Measurements from ENCODE around the gene MIOX. TPM values are rescaled to one million over a fixed set of nuclear protein-coding genes. Genes with fewer than 3 reads are reported as not detected.

The MIOX gene
- total and polyA plus RNA-seq, 2 of the 13 experiments (the other 11 are each of a cell fraction or from before 2014, with no cell fraction given): 1.5 to 2.9 TPM

DNA sequence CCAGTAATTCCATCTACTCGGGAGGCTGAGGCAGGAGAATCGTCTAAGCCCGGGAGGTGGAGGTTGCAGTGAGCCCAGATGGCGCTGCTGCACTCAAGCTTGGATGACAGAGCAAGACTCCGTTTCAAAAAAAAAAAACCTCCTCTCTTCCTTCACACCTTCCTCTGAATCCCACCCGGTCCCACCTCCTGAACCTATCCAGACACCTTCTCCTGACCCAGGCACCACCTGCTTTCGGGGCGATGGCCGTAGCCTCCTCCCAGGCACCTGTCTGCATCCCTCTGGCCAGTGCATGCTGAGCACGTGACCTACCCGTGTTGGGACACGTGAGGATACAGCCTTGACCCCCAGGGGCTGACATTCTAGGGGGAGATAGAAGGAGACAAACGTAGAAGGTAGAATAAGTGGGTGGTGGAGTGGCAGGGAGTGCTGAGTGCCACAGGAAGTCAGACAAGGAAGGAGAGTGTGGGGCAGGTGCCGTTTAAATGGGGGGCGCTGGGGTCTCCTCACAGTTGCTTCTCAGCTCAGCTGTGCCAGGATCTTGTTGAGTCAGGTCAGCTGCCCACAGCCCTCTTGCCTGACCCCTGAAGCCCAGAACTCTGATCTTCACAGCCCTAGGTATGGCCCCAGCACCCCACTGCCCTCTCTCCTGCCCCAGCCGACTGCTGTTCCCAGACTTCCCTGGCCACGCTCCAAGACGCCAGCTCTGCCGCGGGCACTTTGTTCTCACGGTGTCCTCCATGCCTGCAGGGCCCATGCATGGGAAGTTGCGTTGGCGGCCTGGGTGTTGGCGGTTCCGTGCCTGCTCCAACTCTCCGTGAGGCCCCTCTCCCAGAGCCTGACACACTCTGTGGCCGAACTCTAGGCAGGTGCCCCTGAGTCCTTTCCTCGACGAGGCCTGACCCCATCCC lies 1.2 kb upstream of the MIOX start (continued):
- TF ChIP-seq, protein P1, sequence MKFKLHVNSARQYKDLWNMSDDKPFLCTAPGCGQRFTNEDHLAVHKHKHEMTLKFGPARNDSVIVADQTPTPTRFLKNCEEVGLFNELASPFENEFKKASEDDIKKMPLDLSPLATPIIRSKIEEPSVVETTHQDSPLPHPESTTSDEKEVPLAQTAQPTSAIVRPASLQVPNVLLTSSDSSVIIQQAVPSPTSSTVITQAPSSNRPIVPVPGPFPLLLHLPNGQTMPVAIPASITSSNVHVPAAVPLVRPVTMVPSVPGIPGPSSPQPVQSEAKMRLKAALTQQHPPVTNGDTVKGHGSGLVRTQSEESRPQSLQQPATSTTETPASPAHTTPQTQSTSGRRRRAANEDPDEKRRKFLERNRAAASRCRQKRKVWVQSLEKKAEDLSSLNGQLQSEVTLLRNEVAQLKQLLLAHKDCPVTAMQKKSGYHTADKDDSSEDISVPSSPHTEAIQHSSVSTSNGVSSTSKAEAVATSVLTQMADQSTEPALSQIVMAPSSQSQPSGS (CRISPR knock-in tag; IDR thresholded peaks at IDR 0.05): 0 out of 2 replicates have a peak, but pooled peaks have one; percentile 46
- TF ChIP-seq ZNF83 (CRISPR knock-in tag; IDR thresholded peaks at IDR 0.05; ENCODE audit: borderline replicate concordance) (no peak), NBN (conservative IDR thresholded peaks at IDR 0.05) (no peak), HMGA1 (CRISPR knock-in tag; conservative IDR thresholded peaks at IDR 0.05) (no peak), ZNF567 (CRISPR knock-in tag; IDR thresholded peaks at IDR 0.05; ENCODE audit: borderline replicate concordance) (no peak), ZNF335 (CRISPR knock-in tag; IDR thresholded peaks at IDR 0.05) (no peak), SIN3B (IDR thresholded peaks at IDR 0.05; ENCODE audit: low read length) (no peak), TP53 (CRISPR knock-in tag; conservative IDR thresholded peaks at IDR 0.05) (no peak)
- TF ChIP-seq, protein P2, sequence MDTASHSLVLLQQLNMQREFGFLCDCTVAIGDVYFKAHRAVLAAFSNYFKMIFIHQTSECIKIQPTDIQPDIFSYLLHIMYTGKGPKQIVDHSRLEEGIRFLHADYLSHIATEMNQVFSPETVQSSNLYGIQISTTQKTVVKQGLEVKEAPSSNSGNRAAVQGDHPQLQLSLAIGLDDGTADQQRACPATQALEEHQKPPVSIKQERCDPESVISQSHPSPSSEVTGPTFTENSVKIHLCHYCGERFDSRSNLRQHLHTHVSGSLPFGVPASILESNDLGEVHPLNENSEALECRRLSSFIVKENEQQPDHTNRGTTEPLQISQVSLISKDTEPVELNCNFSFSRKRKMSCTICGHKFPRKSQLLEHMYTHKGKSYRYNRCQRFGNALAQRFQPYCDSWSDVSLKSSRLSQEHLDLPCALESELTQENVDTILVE (CRISPR knock-in tag; IDR thresholded peaks at IDR 0.05): no peak; the same call in 1 of the 2 replicates
- TF ChIP-seq, protein P3, sequence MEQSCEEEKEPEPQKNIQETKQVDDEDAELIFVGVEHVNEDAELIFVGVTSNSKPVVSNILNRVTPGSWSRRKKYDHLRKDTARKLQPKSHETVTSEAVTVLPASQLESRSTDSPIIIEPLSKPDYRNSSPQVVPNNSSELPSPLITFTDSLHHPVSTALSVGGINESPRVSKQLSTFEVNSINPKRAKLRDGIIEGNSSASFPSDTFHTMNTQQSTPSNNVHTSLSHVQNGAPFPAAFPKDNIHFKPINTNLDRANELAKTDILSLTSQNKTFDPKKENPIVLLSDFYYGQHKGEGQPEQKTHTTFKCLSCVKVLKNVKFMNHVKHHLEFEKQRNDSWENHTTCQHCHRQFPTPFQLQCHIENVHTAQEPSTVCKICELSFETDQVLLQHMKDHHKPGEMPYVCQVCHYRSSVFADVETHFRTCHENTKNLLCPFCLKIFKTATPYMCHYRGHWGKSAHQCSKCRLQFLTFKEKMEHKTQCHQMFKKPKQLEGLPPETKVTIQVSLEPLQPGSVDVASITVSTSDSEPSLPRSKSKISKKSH (CRISPR knock-in tag; IDR thresholded peaks at IDR 0.05; ENCODE audit: borderline replicate concordance): no peak
- TF ChIP-seq, protein P4, sequence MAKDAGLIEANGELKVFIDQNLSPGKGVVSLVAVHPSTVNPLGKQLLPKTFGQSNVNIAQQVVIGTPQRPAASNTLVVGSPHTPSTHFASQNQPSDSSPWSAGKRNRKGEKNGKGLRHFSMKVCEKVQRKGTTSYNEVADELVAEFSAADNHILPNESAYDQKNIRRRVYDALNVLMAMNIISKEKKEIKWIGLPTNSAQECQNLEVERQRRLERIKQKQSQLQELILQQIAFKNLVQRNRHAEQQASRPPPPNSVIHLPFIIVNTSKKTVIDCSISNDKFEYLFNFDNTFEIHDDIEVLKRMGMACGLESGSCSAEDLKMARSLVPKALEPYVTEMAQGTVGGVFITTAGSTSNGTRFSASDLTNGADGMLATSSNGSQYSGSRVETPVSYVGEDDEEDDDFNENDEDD (CRISPR knock-in tag; IDR thresholded peaks at IDR 0.05; ENCODE audit: borderline replicate concordance): peak; percentile 46; the same call in 1 of the 2 replicates
- TF ChIP-seq, protein P5, sequence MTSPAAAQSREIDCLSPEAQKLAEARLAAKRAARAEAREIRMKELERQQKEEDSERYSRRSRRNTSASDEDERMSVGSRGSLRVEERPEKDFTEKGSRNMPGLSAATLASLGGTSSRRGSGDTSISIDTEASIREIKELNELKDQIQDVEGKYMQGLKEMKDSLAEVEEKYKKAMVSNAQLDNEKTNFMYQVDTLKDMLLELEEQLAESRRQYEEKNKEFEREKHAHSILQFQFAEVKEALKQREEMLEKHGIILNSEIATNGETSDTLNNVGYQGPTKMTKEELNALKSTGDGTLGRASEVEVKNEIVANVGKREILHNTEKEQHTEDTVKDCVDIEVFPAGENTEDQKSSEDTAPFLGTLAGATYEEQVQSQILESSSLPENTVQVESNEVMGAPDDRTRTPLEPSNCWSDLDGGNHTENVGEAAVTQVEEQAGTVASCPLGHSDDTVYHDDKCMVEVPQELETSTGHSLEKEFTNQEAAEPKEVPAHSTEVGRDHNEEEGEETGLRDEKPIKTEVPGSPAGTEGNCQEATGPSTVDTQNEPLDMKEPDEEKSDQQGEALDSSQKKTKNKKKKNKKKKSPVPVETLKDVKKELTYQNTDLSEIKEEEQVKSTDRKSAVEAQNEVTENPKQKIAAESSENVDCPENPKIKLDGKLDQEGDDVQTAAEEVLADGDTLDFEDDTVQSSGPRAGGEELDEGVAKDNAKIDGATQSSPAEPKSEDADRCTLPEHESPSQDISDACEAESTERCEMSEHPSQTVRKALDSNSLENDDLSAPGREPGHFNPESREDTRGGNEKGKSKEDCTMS (CRISPR knock-in tag; conservative IDR thresholded peaks at IDR 0.05): no peak
- TF ChIP-seq, protein P6, sequence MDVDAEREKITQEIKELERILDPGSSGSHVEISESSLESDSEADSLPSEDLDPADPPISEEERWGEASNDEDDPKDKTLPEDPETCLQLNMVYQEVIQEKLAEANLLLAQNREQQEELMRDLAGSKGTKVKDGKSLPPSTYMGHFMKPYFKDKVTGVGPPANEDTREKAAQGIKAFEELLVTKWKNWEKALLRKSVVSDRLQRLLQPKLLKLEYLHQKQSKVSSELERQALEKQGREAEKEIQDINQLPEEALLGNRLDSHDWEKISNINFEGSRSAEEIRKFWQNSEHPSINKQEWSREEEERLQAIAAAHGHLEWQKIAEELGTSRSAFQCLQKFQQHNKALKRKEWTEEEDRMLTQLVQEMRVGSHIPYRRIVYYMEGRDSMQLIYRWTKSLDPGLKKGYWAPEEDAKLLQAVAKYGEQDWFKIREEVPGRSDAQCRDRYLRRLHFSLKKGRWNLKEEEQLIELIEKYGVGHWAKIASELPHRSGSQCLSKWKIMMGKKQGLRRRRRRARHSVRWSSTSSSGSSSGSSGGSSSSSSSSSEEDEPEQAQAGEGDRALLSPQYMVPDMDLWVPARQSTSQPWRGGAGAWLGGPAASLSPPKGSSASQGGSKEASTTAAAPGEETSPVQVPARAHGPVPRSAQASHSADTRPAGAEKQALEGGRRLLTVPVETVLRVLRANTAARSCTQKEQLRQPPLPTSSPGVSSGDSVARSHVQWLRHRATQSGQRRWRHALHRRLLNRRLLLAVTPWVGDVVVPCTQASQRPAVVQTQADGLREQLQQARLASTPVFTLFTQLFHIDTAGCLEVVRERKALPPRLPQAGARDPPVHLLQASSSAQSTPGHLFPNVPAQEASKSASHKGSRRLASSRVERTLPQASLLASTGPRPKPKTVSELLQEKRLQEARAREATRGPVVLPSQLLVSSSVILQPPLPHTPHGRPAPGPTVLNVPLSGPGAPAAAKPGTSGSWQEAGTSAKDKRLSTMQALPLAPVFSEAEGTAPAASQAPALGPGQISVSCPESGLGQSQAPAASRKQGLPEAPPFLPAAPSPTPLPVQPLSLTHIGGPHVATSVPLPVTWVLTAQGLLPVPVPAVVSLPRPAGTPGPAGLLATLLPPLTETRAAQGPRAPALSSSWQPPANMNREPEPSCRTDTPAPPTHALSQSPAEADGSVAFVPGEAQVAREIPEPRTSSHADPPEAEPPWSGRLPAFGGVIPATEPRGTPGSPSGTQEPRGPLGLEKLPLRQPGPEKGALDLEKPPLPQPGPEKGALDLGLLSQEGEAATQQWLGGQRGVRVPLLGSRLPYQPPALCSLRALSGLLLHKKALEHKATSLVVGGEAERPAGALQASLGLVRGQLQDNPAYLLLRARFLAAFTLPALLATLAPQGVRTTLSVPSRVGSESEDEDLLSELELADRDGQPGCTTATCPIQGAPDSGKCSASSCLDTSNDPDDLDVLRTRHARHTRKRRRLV (CRISPR knock-in tag; IDR thresholded peaks at IDR 0.05): no peak
- TF ChIP-seq, protein P7, sequence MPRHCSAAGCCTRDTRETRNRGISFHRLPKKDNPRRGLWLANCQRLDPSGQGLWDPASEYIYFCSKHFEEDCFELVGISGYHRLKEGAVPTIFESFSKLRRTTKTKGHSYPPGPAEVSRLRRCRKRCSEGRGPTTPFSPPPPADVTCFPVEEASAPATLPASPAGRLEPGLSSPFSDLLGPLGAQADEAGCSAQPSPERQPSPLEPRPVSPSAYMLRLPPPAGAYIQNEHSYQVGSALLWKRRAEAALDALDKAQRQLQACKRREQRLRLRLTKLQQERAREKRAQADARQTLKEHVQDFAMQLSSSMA (CRISPR knock-in tag; IDR thresholded peaks at IDR 0.05): no peak
